GM19238 (cell line): ENCODE measurements around the gene BRME1.
A peak's percentile ranks its signal among the peaks of the same experiment; 100 is the strongest.
"Not testable (repeated sequence)": the region's sequence is repeated elsewhere in the genome, so short reads cannot be mapped to it uniquely, and the experiment has no call there.

Experiments used
- DNase-seq: peaks from one replicate; pipeline ENCODE4 v3.0.0; 2011; ENCODE audit warnings: low spot score; ENCODE audit not compliant: insufficient read length

The BRME1 gene

GRCh38 chr19:13866463-13867046 is 39.4 kb downstream of the BRME1 start:
- DNase-seq = no peak

GRCh38 chr19:13865571-13866462 is 40.1 kb downstream of the BRME1 start:
- no peak for DNase-seq

GRCh38 chr19:13864667-13865570 is 41.0 kb downstream of the BRME1 start:
- no peak for DNase-seq

- DNase-seq = no peak
These were observed 41.8 kb downstream of the BRME1 start for GRCh38 chr19:13864046-13864666.

- peak; percentile 95 for DNase-seq
These were observed 44.0 kb downstream of the BRME1 start for GRCh38 chr19:13861714-13862531.

- DNase-seq = no peak
These were observed 44.6 kb downstream of the BRME1 start for GRCh38 chr19:13861392-13861713.

- DNase-seq = no peak
These were observed 45.1 kb downstream of the BRME1 start for GRCh38 chr19:13860679-13861391.

- no peak for DNase-seq
These were observed 46.5 kb downstream of the BRME1 start for GRCh38 chr19:13859361-13859880.

GRCh38 chr19:13856497-13856896 is 49.4 kb downstream of the BRME1 start:
- DNase-seq = no peak

- DNase-seq = not testable (repeated sequence)
These were observed 53.7 kb downstream of the BRME1 start for GRCh38 chr19:13852171-13852707.

GRCh38 chr19:13851734-13852114 is 54.2 kb downstream of the BRME1 start:
- not testable (repeated sequence) for DNase-seq

- no peak for DNase-seq
These were observed 54.8 kb downstream of the BRME1 start for GRCh38 chr19:13850910-13851733.

- DNase-seq = no peak
These were observed 55.7 kb downstream of the BRME1 start for GRCh38 chr19:13849991-13850909.

GRCh38 chr19:13848798-13849676 is 56.9 kb downstream of the BRME1 start:
- no peak for DNase-seq

- DNase-seq = no peak
These were observed 57.6 kb downstream of the BRME1 start for GRCh38 chr19:13848340-13848677.
